ENCODE measurements around the gene CRTC1.
"Not testable (repeated sequence)": the region's sequence is repeated elsewhere in the genome, so short reads cannot be mapped to it uniquely, and the experiment has no call there.

- TF ChIP-seq CTCF (IDR thresholded peaks at IDR 0.05; ENCODE audit: low read length); EZH2 (optimal IDR thresholded peaks at IDR 0.05; ENCODE audit: low read depth, low read length); EZH2phosphoT487 (IDR thresholded peaks at IDR 0.05; ENCODE audit: low read length): not testable (repeated sequence)
Observed at GRCh38 chr19:18727602-18728001, 44.1 kb downstream of the CRTC1 start.

Data from MM.1S (cell line).